GM06990 (cell line): ENCODE data around the gene PKIB.

Source experiments
- DNase-seq: peaks from one replicate; pipeline ENCODE4 v3.0.0-alpha.2; 2011; ENCODE audit not compliant: insufficient read length; ENCODE audit errors: extremely low read depth
- H3K27me3 ChIP-seq: replicated peaks from 2 replicates; pipeline ENCODE4 v1.6.0; 2011; ENCODE audit warnings: low read length; ENCODE audit not compliant: control insufficient read depth, insufficient read depth
- H3K36me3 ChIP-seq: 2 replicates; pipeline ENCODE4 v1.5.1; 2011; ENCODE audit warnings: low read length; ENCODE audit not compliant: control insufficient read depth, insufficient read depth
- H3K4me3 ChIP-seq: replicated peaks from 2 replicates; pipeline ENCODE4 v1.5.1; 2011; ENCODE audit warnings: low read depth, mild to moderate bottlenecking, control low read depth, low read length
- CTCF ChIP-seq: IDR thresholded peaks from 2 replicates; pipeline ENCODE4 v1.5.1; 2011; ENCODE audit warnings: low read length, control low read depth, mild to moderate bottlenecking, inconsistent platforms; ENCODE audit not compliant: insufficient read depth, poor library complexity, severe bottlenecking

The PKIB gene

GRCh38 chr6:122666418-122666817, 56.2 kb downstream of the PKIB start:
- TF ChIP-seq CTCF = no peak
- no peak overlapping the region for H3K4me3 ChIP-seq
- H3K36me3 ChIP-seq = no peaks in the 10 kb centered on the region
- DNase-seq = no peak
- H3K27me3 ChIP-seq = no peaks in the 10 kb centered on the region

GRCh38 chr6:122669418-122669817, 59.2 kb downstream of the PKIB start:
- no peak for TF ChIP-seq CTCF
- Histone ChIP-seq H3K36me3 (no peaks in the 10 kb centered on the region), H3K27me3 (no peaks in the 10 kb centered on the region), H3K4me3 (no peak overlapping the region)
- DNase-seq = no peak

- Histone ChIP-seq H3K36me3 (no peaks in the 10 kb centered on the region), H3K4me3 (no peak overlapping the region), H3K27me3 (no peaks in the 10 kb centered on the region)
- no peak for DNase-seq
- no peak for TF ChIP-seq CTCF
Observed at GRCh38 chr6:122669868-122670267, 59.7 kb downstream of the PKIB start.

- H3K27me3 ChIP-seq = no peaks in the 10 kb centered on the region
- no peaks in the 10 kb centered on the region for H3K36me3 ChIP-seq
- no peak for DNase-seq
- no peak for TF ChIP-seq CTCF
- no peak overlapping the region for H3K4me3 ChIP-seq
Observed at GRCh38 chr6:122671251-122671650, 61.0 kb downstream of the PKIB start.

GRCh38 chr6:122673343-122673961, 63.2 kb downstream of the PKIB start:
- TF ChIP-seq CTCF = no peak
- H3K27me3 ChIP-seq = no peaks in the 10 kb centered on the region
- DNase-seq = peak; percentile 3

GRCh38 chr6:122676146-122676545, 65.9 kb downstream of the PKIB start:
- no peaks in the 10 kb centered on the region for H3K27me3 ChIP-seq
- DNase-seq = no peak
- no peak for TF ChIP-seq CTCF
- H3K4me3 ChIP-seq = no peak overlapping the region
- no peaks in the 10 kb centered on the region for H3K36me3 ChIP-seq

More at GRCh38 chr6:122673343-122673961, 63.2 kb downstream of the PKIB start:
- H3K4me3 ChIP-seq = no peak overlapping the region
- no peaks in the 10 kb centered on the region for H3K36me3 ChIP-seq
